ENCODE data around the gene MFSD6. TPM values are rescaled to one million over a fixed set of nuclear protein-coding genes. Genes with fewer than 3 reads are reported as not detected.

MFSD6 gene
- total RNA-seq, 1 experiment from 2014 or later = 4.7 TPM

GRCh38 chr2:190362894-190363293, 45.3 kb upstream of the MFSD6 start:
- Mint-ChIP-seq H3K27ac (no peak overlapping the region), H3K4me3 (no peak overlapping the region), H3K36me3 (no peaks in the 10 kb centered on the region), H3K4me1 (peaks cover 6% of the 10 kb centered on the region), H3K9me3 (no peaks in the 10 kb centered on the region), H3K27me3 (ENCODE audit: low read depth) (no peaks in the 10 kb centered on the region)
- ChIA-PET CTCF (no interaction called here), POLR2A (no interaction called here)
- ATAC-seq (no peak), DNase-seq (ENCODE audit: low spot score) (no peak)
- TF ChIP-seq MYBL2 (CRISPR knock-in tag; IDR thresholded peaks at IDR 0.05) = no peak
- TF ChIP-seq, protein P1, sequence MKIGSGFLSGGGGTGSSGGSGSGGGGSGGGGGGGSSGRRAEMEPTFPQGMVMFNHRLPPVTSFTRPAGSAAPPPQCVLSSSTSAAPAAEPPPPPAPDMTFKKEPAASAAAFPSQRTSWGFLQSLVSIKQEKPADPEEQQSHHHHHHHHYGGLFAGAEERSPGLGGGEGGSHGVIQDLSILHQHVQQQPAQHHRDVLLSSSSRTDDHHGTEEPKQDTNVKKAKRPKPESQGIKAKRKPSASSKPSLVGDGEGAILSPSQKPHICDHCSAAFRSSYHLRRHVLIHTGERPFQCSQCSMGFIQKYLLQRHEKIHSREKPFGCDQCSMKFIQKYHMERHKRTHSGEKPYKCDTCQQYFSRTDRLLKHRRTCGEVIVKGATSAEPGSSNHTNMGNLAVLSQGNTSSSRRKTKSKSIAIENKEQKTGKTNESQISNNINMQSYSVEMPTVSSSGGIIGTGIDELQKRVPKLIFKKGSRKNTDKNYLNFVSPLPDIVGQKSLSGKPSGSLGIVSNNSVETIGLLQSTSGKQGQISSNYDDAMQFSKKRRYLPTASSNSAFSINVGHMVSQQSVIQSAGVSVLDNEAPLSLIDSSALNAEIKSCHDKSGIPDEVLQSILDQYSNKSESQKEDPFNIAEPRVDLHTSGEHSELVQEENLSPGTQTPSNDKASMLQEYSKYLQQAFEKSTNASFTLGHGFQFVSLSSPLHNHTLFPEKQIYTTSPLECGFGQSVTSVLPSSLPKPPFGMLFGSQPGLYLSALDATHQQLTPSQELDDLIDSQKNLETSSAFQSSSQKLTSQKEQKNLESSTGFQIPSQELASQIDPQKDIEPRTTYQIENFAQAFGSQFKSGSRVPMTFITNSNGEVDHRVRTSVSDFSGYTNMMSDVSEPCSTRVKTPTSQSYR (CRISPR knock-in tag; IDR thresholded peaks at IDR 0.05) = no peak
- TF ChIP-seq ZNF263 (CRISPR knock-in tag; IDR thresholded peaks at IDR 0.05; ENCODE audit: low read depth) = no peak
- no peak for TF ChIP-seq NR3C1 (CRISPR knock-in tag; conservative IDR thresholded peaks at IDR 0.05; ENCODE audit: low read depth)
- no peak for TF ChIP-seq NFYB (CRISPR knock-in tag; conservative IDR thresholded peaks at IDR 0.05; ENCODE audit: low read depth)
- TF ChIP-seq AR (CRISPR knock-in tag; IDR thresholded peaks at IDR 0.05) = no peak
- no peak for TF ChIP-seq CTCF (IDR thresholded peaks at IDR 0.05)
- TF ChIP-seq ELF4 (CRISPR knock-in tag; IDR thresholded peaks at IDR 0.05; ENCODE audit: low read depth) = no peak
- no peak for TF ChIP-seq HMGA2 (CRISPR knock-in tag; IDR thresholded peaks at IDR 0.05)
- TF ChIP-seq JUN (CRISPR knock-in tag; IDR thresholded peaks at IDR 0.05) = no peak
- TF ChIP-seq ZNF416 (CRISPR knock-in tag; IDR thresholded peaks at IDR 0.05) = no peak
- TF ChIP-seq TP53 (CRISPR knock-in tag; IDR thresholded peaks at IDR 0.05) = no peak

GRCh38 chr2:190365499-190366204, 42.5 kb upstream of the MFSD6 start:
- no peak for TF ChIP-seq GABPB1 (CRISPR knock-in tag; IDR thresholded peaks at IDR 0.05)
- no peak for TF ChIP-seq FOXK1 (CRISPR knock-in tag; IDR thresholded peaks at IDR 0.05)
- TF ChIP-seq, protein P2, sequence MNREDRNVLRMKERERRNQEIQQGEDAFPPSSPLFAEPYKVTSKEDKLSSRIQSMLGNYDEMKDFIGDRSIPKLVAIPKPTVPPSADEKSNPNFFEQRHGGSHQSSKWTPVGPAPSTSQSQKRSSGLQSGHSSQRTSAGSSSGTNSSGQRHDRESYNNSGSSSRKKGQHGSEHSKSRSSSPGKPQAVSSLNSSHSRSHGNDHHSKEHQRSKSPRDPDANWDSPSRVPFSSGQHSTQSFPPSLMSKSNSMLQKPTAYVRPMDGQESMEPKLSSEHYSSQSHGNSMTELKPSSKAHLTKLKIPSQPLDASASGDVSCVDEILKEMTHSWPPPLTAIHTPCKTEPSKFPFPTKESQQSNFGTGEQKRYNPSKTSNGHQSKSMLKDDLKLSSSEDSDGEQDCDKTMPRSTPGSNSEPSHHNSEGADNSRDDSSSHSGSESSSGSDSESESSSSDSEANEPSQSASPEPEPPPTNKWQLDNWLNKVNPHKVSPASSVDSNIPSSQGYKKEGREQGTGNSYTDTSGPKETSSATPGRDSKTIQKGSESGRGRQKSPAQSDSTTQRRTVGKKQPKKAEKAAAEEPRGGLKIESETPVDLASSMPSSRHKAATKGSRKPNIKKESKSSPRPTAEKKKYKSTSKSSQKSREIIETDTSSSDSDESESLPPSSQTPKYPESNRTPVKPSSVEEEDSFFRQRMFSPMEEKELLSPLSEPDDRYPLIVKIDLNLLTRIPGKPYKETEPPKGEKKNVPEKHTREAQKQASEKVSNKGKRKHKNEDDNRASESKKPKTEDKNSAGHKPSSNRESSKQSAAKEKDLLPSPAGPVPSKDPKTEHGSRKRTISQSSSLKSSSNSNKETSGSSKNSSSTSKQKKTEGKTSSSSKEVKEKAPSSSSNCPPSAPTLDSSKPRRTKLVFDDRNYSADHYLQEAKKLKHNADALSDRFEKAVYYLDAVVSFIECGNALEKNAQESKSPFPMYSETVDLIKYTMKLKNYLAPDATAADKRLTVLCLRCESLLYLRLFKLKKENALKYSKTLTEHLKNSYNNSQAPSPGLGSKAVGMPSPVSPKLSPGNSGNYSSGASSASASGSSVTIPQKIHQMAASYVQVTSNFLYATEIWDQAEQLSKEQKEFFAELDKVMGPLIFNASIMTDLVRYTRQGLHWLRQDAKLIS (CRISPR knock-in tag; IDR thresholded peaks at IDR 0.05; ENCODE audit: borderline replicate concordance) = no peak
- TF ChIP-seq ATF1 (CRISPR knock-in tag; IDR thresholded peaks at IDR 0.05) = no peak
- TF ChIP-seq ZNF671 (CRISPR knock-in tag; IDR thresholded peaks at IDR 0.05) = no peak
- TF ChIP-seq EMX1 (CRISPR knock-in tag; IDR thresholded peaks at IDR 0.05) = no peak
- no peak for TF ChIP-seq ERG (CRISPR knock-in tag; IDR thresholded peaks at IDR 0.05)
- no peak for TF ChIP-seq NFATC4 (CRISPR knock-in tag; IDR thresholded peaks at IDR 0.05)
- TF ChIP-seq ZNF396 (CRISPR knock-in tag; IDR thresholded peaks at IDR 0.05; ENCODE audit: borderline replicate concordance) = no peak
- no peak for TF ChIP-seq ESRRA (CRISPR knock-in tag; IDR thresholded peaks at IDR 0.05; ENCODE audit: borderline replicate concordance)
- Mint-ChIP-seq H3K27ac (no peak overlapping the region), H3K4me1 (no peaks in the 10 kb centered on the region), H3K36me3 (no peaks in the 10 kb centered on the region), H3K4me3 (no peak overlapping the region), H3K9me3 (no peaks in the 10 kb centered on the region), H3K27me3 (ENCODE audit: low read depth) (no peaks in the 10 kb centered on the region)
- ChIA-PET POLR2A (no interaction called here), CTCF (no interaction called here)
- no peak for ATAC-seq
- no peak for DNase-seq (ENCODE audit: low spot score)
